ENCODE results near the gene MAP6.

The MAP6 gene

DNA sequence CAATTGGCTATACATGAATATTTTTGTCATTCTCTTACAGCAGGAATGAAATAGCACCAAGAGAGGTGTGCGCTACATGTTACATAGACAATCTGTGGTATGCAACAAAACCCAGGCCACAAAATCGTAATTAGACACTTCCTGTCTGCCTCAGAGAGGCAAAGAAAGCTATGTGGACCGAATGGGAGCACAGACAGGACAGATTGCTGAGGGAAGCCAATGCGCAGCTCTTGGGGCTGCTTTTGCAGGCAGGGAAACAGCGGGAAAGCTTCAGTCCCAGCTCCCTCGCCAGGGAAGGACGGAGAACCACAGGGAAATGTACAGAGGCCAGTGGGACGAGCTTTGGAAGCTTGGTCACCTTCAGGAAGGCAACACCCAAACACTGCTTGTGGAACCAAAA lies 65.9 kb downstream of the MAP6 start:
- TF ChIP-seq, protein P1, sequence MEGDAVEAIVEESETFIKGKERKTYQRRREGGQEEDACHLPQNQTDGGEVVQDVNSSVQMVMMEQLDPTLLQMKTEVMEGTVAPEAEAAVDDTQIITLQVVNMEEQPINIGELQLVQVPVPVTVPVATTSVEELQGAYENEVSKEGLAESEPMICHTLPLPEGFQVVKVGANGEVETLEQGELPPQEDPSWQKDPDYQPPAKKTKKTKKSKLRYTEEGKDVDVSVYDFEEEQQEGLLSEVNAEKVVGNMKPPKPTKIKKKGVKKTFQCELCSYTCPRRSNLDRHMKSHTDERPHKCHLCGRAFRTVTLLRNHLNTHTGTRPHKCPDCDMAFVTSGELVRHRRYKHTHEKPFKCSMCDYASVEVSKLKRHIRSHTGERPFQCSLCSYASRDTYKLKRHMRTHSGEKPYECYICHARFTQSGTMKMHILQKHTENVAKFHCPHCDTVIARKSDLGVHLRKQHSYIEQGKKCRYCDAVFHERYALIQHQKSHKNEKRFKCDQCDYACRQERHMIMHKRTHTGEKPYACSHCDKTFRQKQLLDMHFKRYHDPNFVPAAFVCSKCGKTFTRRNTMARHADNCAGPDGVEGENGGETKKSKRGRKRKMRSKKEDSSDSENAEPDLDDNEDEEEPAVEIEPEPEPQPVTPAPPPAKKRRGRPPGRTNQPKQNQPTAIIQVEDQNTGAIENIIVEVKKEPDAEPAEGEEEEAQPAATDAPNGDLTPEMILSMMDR (IDR thresholded peaks at IDR 0.05; ENCODE audit: poor library complexity, severe bottlenecking): no peak
- Histone ChIP-seq H3K27ac (ENCODE audit: poor library complexity, severe bottlenecking) (peak overlapping the region; percentile 82), H3K4me1 (ENCODE audit: insufficient read depth, poor library complexity, severe bottlenecking) (peaks cover 17% of the 10 kb centered on the region), H3K36me3 (ENCODE audit: low read depth) (no peaks in the 10 kb centered on the region), H3K9me3 (ENCODE audit: severe bottlenecking) (no peaks in the 10 kb centered on the region), H3K27me3 (ENCODE audit: insufficient read depth, poor library complexity, severe bottlenecking) (no peaks in the 10 kb centered on the region), H3K4me3 (ENCODE audit: severe bottlenecking) (no peak overlapping the region)
- DNase-seq (ENCODE audit: low spot score) (no peak), ATAC-seq (ENCODE audit: low read depth) (no peak)

DNA sequence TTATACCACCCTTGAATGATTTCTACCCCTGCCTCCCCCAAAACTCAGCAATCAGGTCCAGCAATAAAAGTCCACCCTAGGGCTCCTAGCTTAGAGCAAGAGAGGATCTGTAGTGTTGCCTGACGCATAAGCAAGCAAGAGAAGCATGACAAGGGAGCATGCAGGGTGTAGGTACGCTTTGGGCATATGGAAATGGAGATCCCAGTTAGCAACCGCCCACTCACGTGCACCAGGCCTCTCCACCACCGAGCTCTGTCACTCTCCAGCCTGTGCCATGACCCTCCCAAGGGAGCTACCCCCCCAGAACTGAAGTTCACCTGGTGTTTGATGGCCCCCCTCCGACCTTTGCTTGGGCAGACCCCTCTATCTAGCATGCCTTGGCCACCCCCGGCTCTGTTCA lies 67.3 kb downstream of the MAP6 start:
- Histone ChIP-seq H3K4me3 (ENCODE audit: severe bottlenecking) (no peak overlapping the region), H3K36me3 (ENCODE audit: low read depth) (no peaks in the 10 kb centered on the region), H3K4me1 (ENCODE audit: insufficient read depth, poor library complexity, severe bottlenecking) (peaks cover 17% of the 10 kb centered on the region), H3K27ac (ENCODE audit: poor library complexity, severe bottlenecking) (no peak overlapping the region), H3K27me3 (ENCODE audit: insufficient read depth, poor library complexity, severe bottlenecking) (no peaks in the 10 kb centered on the region), H3K9me3 (ENCODE audit: severe bottlenecking) (no peaks in the 10 kb centered on the region)
- DNase-seq (ENCODE audit: low spot score) (no peak), ATAC-seq (ENCODE audit: low read depth) (no peak)
- TF ChIP-seq, protein P1 (IDR thresholded peaks at IDR 0.05; ENCODE audit: poor library complexity, severe bottlenecking): no peak

DNA sequence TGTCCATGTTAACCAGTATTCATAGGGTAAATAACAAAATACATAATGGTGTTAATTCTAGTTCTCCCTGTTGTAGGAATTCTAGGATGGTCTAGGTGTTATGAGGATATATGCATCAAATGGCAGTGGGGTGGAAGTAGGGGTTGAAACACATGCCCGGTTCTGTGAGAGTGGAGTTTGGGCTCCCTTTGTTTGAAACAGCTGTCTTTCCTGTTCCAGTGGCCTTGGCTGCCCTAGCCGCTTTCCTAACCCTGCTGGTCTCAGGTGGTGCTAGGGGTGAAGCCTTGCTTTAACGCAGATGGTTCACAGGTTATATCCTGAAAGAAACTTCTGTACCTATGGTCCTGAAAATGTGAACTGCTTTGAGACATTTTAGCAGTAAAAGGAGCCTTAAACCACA lies 68.5 kb downstream of the MAP6 start:
- no peak for ATAC-seq (ENCODE audit: low read depth)
- TF ChIP-seq, protein P1 (IDR thresholded peaks at IDR 0.05; ENCODE audit: poor library complexity, severe bottlenecking): no peak
- no peaks in the 10 kb centered on the region for H3K9me3 ChIP-seq (ENCODE audit: severe bottlenecking)
- H3K27me3 ChIP-seq (ENCODE audit: insufficient read depth, poor library complexity, severe bottlenecking): no peaks in the 10 kb centered on the region
- DNase-seq (ENCODE audit: low spot score): no peak
- H3K4me3 ChIP-seq (ENCODE audit: severe bottlenecking): no peak overlapping the region
- peaks cover 17% of the 10 kb centered on the region for H3K4me1 ChIP-seq (ENCODE audit: insufficient read depth, poor library complexity, severe bottlenecking)
- no peaks in the 10 kb centered on the region for H3K36me3 ChIP-seq (ENCODE audit: low read depth)
- no peak overlapping the region for H3K27ac ChIP-seq (ENCODE audit: poor library complexity, severe bottlenecking)

DNA sequence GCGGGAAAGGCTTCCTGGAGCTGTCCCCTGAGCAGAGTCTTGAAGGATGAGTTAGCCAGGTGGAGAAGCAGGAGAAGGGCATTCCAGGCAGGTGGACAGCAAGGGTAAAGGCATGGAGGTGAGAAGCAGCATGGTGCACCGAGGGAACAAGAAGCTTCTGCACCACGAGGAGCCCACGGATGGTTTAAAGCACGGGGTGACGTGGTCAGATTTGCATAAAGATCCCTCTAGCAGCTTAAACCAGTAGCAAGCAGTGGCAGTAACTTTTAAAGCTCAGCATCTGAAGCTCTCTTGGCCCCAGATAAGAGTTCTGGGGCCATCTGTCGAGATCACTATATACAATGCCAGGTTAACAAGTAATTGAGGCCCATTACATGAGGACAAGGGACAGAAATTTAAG lies 69.9 kb downstream of the MAP6 start:
- Histone ChIP-seq H3K9me3 (ENCODE audit: severe bottlenecking) (no peaks in the 10 kb centered on the region), H3K27ac (ENCODE audit: poor library complexity, severe bottlenecking) (no peak overlapping the region), H3K4me3 (ENCODE audit: severe bottlenecking) (no peak overlapping the region), H3K27me3 (ENCODE audit: insufficient read depth, poor library complexity, severe bottlenecking) (no peaks in the 10 kb centered on the region), H3K36me3 (ENCODE audit: low read depth) (no peaks in the 10 kb centered on the region), H3K4me1 (ENCODE audit: insufficient read depth, poor library complexity, severe bottlenecking) (peaks cover 10% of the 10 kb centered on the region)
- ATAC-seq (ENCODE audit: low read depth): no peak
- TF ChIP-seq, protein P1 (IDR thresholded peaks at IDR 0.05; ENCODE audit: poor library complexity, severe bottlenecking): no peak
- no peak for DNase-seq (ENCODE audit: low spot score)

DNA sequence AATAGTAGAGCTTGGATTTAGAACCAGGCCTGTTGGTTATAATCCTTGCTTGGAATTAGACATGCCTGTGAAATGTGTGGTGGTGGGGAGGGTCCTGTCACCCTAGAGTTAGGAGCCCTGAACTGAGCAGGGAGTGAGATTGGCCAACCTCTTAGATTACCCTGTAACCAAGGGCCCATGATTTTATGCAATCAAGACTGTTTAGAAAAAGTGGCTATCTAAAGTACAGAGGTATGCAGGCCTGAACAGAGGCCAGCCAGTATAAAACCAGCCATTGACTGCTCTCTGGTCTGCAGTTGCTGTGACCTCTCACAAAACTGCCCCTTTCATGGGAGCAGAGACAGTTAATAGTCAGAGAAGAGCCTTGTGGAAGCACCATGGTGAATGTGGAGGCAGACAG lies 70.6 kb downstream of the MAP6 start:
- H3K4me1 ChIP-seq (ENCODE audit: insufficient read depth, poor library complexity, severe bottlenecking): peaks cover 6% of the 10 kb centered on the region
- H3K27me3 ChIP-seq (ENCODE audit: insufficient read depth, poor library complexity, severe bottlenecking): no peaks in the 10 kb centered on the region
- no peak overlapping the region for H3K4me3 ChIP-seq (ENCODE audit: severe bottlenecking)
- DNase-seq (ENCODE audit: low spot score): no peak
- H3K9me3 ChIP-seq (ENCODE audit: severe bottlenecking): no peaks in the 10 kb centered on the region
- TF ChIP-seq, protein P1 (IDR thresholded peaks at IDR 0.05; ENCODE audit: poor library complexity, severe bottlenecking): no peak
- H3K27ac ChIP-seq (ENCODE audit: poor library complexity, severe bottlenecking): no peak overlapping the region
- ATAC-seq (ENCODE audit: low read depth): no peak
- H3K36me3 ChIP-seq (ENCODE audit: low read depth): no peaks in the 10 kb centered on the region
